Keratinocyte (primary cell): ENCODE data around the gene CADM2. TPM values are rescaled to one million over a fixed set of nuclear protein-coding genes. Genes with fewer than 3 reads are reported as not detected.

Experiments
- DNase-seq: peaks from one replicate; pipeline ENCODE4 v3.0.0-alpha.2; 2011; ENCODE audit warnings: low read depth, missing footprints, low spot score
- FAIRE-seq: peaks from 2 replicates; lab custom pipeline; 2011; peaks lifted over from hg19 to GRCh38; lab: Jason Lieb, UNC
- H2AFZ ChIP-seq: 2 replicates; pipeline ENCODE4 v1.6.0; 2012; ENCODE audit warnings: low read length, control low read depth, inconsistent platforms; ENCODE audit not compliant: control insufficient read depth
- H3K27ac ChIP-seq: 2 replicates; pipeline ENCODE4 v1.5.1; 2011; ENCODE audit warnings: low read length; ENCODE audit not compliant: control insufficient read depth, insufficient read depth
- H3K27me3 ChIP-seq: 3 replicates; pipeline ENCODE4 v1.6.0; 2011; ENCODE audit warnings: low read length; ENCODE audit not compliant: control insufficient read depth, insufficient read depth; ENCODE audit errors: extremely low read depth
- H3K36me3 ChIP-seq, 2 experiments: 2 replicates in 1 of 2; 3 replicates in 1 of 2; pipeline ENCODE4 v1.5.1; 2011; ENCODE audit warnings: low read length in 2 of 2, mild to moderate bottlenecking in 1 of 2; ENCODE audit not compliant: control insufficient read depth in 2 of 2, insufficient read depth in 2 of 2; ENCODE audit errors: extremely low read depth in 1 of 2
- H3K4me1 ChIP-seq: 3 replicates; pipeline ENCODE4 v1.5.1; 2011; ENCODE audit warnings: low read length; ENCODE audit not compliant: control insufficient read depth, insufficient read depth; ENCODE audit errors: extremely low read depth
- H3K4me2 ChIP-seq: 3 replicates; pipeline ENCODE4 v1.6.0; 2011; ENCODE audit warnings: low read depth, low read length; ENCODE audit not compliant: control insufficient read depth, insufficient read depth; ENCODE audit errors: extremely low read depth
- H3K4me3 ChIP-seq, 3 experiments: fragments of 200-600 bp in 1 of 3; sonication (generic) in 1 of 3; 2 replicates in 2 of 3; 3 replicates in 1 of 3; pipeline ENCODE4 v1.5.1; 2011 to 2016; ENCODE audit warnings: low read length in 3 of 3, mild to moderate bottlenecking in 3 of 3, control low read depth in 2 of 3, inconsistent platforms in 1 of 3, low read depth in 1 of 3, mixed read lengths in 1 of 3, mixed run types in 1 of 3, moderate library complexity in 1 of 3; ENCODE audit not compliant: control insufficient read depth in 2 of 3, insufficient read depth in 2 of 3; ENCODE audit errors: extremely low read depth in 1 of 3
- H3K79me2 ChIP-seq: 2 replicates; pipeline ENCODE4 v1.6.0; 2012; ENCODE audit warnings: low read length; ENCODE audit not compliant: control insufficient read depth, insufficient read depth
- H3K9ac ChIP-seq: 3 replicates; pipeline ENCODE4 v1.6.0; 2011; ENCODE audit warnings: low read length; ENCODE audit not compliant: control insufficient read depth, insufficient read depth; ENCODE audit errors: extremely low read depth
- H3K9me1 ChIP-seq: 3 replicates; pipeline ENCODE4 v1.6.0; 2011; ENCODE audit warnings: low read length; ENCODE audit not compliant: control insufficient read depth, insufficient read depth; ENCODE audit errors: extremely low read depth
- H3K9me3 ChIP-seq: 2 replicates; pipeline ENCODE4 v1.5.1; 2012; ENCODE audit warnings: low read depth, low read length; ENCODE audit not compliant: control insufficient read depth
- H4K20me1 ChIP-seq: 3 replicates; pipeline ENCODE4 v1.6.0; 2011; ENCODE audit warnings: low read length; ENCODE audit not compliant: control insufficient read depth, insufficient read depth; ENCODE audit errors: extremely low read depth
- CTCF ChIP-seq, 3 experiments: IDR thresholded peaks in 1 of 3; conservative IDR thresholded peaks in 1 of 3; optimal IDR thresholded peaks in 1 of 3; 2 replicates in 2 of 3; 3 replicates in 1 of 3; pipeline versions ENCODE3 to v1.5.1; 2011; ENCODE audit warnings: low read length in 3 of 3, mild to moderate bottlenecking in 3 of 3, moderate library complexity in 2 of 3, control low read depth in 1 of 3, inconsistent platforms in 1 of 3; ENCODE audit not compliant: insufficient read depth in 2 of 3; ENCODE audit errors: extremely low read depth in 1 of 3
- EZH2 ChIP-seq: IDR thresholded peaks from one replicate; pipeline ENCODE4 v1.6.1; 2012; ENCODE audit warnings: inconsistent platforms, mild to moderate bottlenecking, low read length, moderate library complexity
- dilution Hi-C: fragments of 300-500 bp; cut with MboI; formaldehyde crosslinking; loops from one replicate; pipeline ENCODE4 v1.7.0; 2020; ENCODE audit warnings: low sequenced_read_pairs; ENCODE audit not compliant: extremely low pct_ligation_motif_present
- polyA plus RNA-seq, 5 experiments: library from polyadenylated mRNA; depleted of rRNA in 3 of 5; stranded (reverse) in 3 of 5; stranded (forward) in 1 of 5; unstranded in 1 of 5; fragments of >200 nt; gene quantifications; 1 replicate in 1 of 5; 2 replicates in 3 of 5; 3 replicates in 1 of 5; pipeline versions ENCODE4 v1.2.1 to v1.2.3, GENCODE V29; 2011 to 2012; ENCODE audit warnings: missing spikeins in 2 of 5, low read depth in 1 of 5, low replicate concordance in 1 of 5

Gene CADM2
- polyA plus RNA-seq, 1 donor (not counting 4 experiments of a cell fraction or from before 2014, with no cell fraction given), result not detected

- dilution Hi-C loops, result no loop called here
- H3K4me3 ChIP-seq, result no peak overlapping the region
- TF ChIP-seq EZH2 (no peak), CTCF (optimal IDR thresholded peaks at IDR 0.05 in 1 of 3, IDR thresholded peaks at IDR 0.05 in 1 of 3, conservative IDR thresholded peaks at IDR 0.05 in 1 of 3; ENCODE audit: extremely low read depth in 1 of 3, insufficient read depth in 2 of 3, low read length in 3 of 3) (no peak)
- H3K4me2 ChIP-seq, result no peak overlapping the region
- H3K36me3 ChIP-seq, result no peaks in the 10 kb centered on the region
- H3K9me1 ChIP-seq, result no peaks in the 10 kb centered on the region
- DNase-seq (no peak), FAIRE-seq (no peak)
- no peaks in the 10 kb centered on the region for H3K9me3 ChIP-seq
- H3K9ac ChIP-seq, result no peak overlapping the region
- H3K27me3 ChIP-seq, result no peaks in the 10 kb centered on the region
- H3K79me2 ChIP-seq, result no peaks in the 10 kb centered on the region
- H4K20me1 ChIP-seq, result no peaks in the 10 kb centered on the region
- no peaks in the 10 kb centered on the region for H3K4me1 ChIP-seq
- no peak overlapping the region for H2AFZ ChIP-seq
- no peak overlapping the region for H3K27ac ChIP-seq
Measured at GRCh38 chr3:85935171-85935570, 976.4 kb downstream of the CADM2 start.

- H3K4me2 ChIP-seq, result no peak overlapping the region
- no peak overlapping the region for H3K4me3 ChIP-seq
- no peak overlapping the region for H2AFZ ChIP-seq
- DNase-seq (no peak), FAIRE-seq (no peak)
- no peaks in the 10 kb centered on the region for H3K9me1 ChIP-seq
- dilution Hi-C loops, result no loop called here
- no peaks in the 10 kb centered on the region for H3K4me1 ChIP-seq
- no peak overlapping the region for H3K9ac ChIP-seq
- H3K79me2 ChIP-seq, result no peaks in the 10 kb centered on the region
- no peaks in the 10 kb centered on the region for H3K36me3 ChIP-seq
- no peaks in the 10 kb centered on the region for H4K20me1 ChIP-seq
- no peaks in the 10 kb centered on the region for H3K9me3 ChIP-seq
- no peak overlapping the region for H3K27ac ChIP-seq
- TF ChIP-seq CTCF (optimal IDR thresholded peaks at IDR 0.05 in 1 of 3, IDR thresholded peaks at IDR 0.05 in 1 of 3, conservative IDR thresholded peaks at IDR 0.05 in 1 of 3; ENCODE audit: extremely low read depth in 1 of 3, insufficient read depth in 2 of 3, low read length in 3 of 3) (no peak), EZH2 (no peak)
- H3K27me3 ChIP-seq, result no peaks in the 10 kb centered on the region
Measured at GRCh38 chr3:85939074-85939482, 980.3 kb downstream of the CADM2 start.
